Esophagus squamous epithelium (tissue), 4 donors: ENCODE measurements around the gene MYADM.
A peak's percentile ranks its signal among the peaks of the same experiment; 100 is the strongest.

ENCODE experiments used
- CTCF ChIP-seq, 6 experiments: fragments of 450-650 bp in 4 of 6; fragments of 200-600 bp in 2 of 6; sonication (generic) in 2 of 6; IDR thresholded peaks; one replicate each; pipeline ENCODE4 v1.5.1; 2016 to 2019; ENCODE audit warnings: antibody characterized with exemption in 6 of 6, mild to moderate bottlenecking in 4 of 6, moderate library complexity in 4 of 6
- POLR2A ChIP-seq, 4 donors: fragments of 450-650 bp; IDR thresholded peaks; one replicate each; pipeline ENCODE4 v1.6.1; 2017; ENCODE audit warnings: antibody characterized with exemption in 4 of 4, mild to moderate bottlenecking in 4 of 4, moderate library complexity in 3 of 4

DNA sequence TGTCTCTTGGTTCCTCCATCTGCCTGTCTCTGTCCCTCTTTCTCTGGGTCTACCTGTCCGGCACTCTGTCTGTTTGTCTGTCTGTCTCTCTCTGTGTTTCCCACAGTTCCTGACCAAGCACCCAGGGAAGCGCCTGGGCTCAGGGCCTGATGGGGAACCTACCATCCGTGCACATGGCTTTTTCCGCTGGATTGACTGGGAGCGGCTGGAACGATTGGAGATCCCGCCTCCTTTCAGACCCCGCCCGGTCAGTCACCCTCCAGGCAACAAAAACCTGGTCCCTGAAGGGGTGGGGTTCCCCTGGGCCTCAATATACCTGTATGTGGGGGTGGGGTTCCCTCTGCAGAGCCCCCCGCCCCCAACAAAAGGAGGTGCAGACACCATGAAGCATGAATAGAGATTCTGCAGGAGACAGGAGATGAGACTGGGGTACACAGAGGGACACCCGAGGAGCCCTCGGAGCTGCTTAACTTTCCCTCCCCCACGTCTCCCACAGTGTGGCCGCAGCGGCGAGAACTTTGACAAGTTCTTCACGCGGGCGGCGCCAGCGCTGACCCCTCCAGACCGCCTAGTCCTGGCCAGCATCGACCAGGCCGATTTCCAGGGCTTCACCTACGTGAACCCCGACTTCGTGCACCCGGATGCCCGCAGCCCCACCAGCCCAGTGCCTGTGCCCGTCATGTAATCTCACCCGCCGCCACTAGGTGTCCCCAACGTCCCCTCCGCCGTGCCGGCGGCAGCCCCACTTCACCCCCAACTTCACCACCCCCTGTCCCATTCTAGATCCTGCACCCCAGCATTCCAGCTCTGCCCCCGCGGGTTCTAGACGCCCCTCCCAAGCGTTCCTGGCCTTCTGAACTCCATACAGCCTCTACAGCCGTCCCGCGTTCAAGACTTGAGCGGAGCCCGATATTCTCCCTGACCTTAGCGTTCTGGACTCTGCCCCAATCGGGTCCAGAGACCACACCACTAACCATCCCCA, 38.8 kb downstream of the MYADM start:
- TF ChIP-seq POLR2A (IDR thresholded peaks at IDR 0.05) = no peak
- TF ChIP-seq CTCF (IDR thresholded peaks at IDR 0.05) = peak; percentile 49 to 83 (median 66)
